HCEC 1CT (cell line): ENCODE data around the gene SHISA5.

ENCODE experiments used
- DNase-seq: peaks from one replicate; pipeline ENCODE4 v3.0.0-alpha.2; 2017

The SHISA5 gene

GRCh38 chr3:48429317-48429959 lies 74.5 kb downstream of the SHISA5 start:
- DNase-seq = peak; percentile 9

GRCh38 chr3:48428572-48429316 lies 75.2 kb downstream of the SHISA5 start:
- no peak for DNase-seq

- no peak for DNase-seq
These were observed 75.8 kb downstream of the SHISA5 start for GRCh38 chr3:48428088-48428571.

GRCh38 chr3:48427630-48427962 lies 76.4 kb downstream of the SHISA5 start:
- DNase-seq = no peak

- DNase-seq = no peak
These were observed 76.9 kb downstream of the SHISA5 start for GRCh38 chr3:48426944-48427629.

- no peak for DNase-seq
These were observed 77.5 kb downstream of the SHISA5 start for GRCh38 chr3:48426401-48426909.

- no peak for DNase-seq
These were observed 78.6 kb downstream of the SHISA5 start for GRCh38 chr3:48425281-48425812.

- no peak for DNase-seq
These were observed 79.9 kb downstream of the SHISA5 start for GRCh38 chr3:48423883-48424695.

- DNase-seq = no peak
These were observed 80.6 kb downstream of the SHISA5 start for GRCh38 chr3:48423241-48423882.

- no peak for DNase-seq
These were observed 81.3 kb downstream of the SHISA5 start for GRCh38 chr3:48422681-48423080.

GRCh38 chr3:48422272-48422671 lies 81.7 kb downstream of the SHISA5 start:
- DNase-seq = no peak

GRCh38 chr3:48420561-48420960 lies 83.4 kb downstream of the SHISA5 start:
- no peak for DNase-seq

GRCh38 chr3:48419597-48419996 lies 84.4 kb downstream of the SHISA5 start:
- DNase-seq = no peak

- DNase-seq = no peak
These were observed 84.8 kb downstream of the SHISA5 start for GRCh38 chr3:48419149-48419548.

GRCh38 chr3:48418651-48419050 lies 85.3 kb downstream of the SHISA5 start:
- DNase-seq = no peak

GRCh38 chr3:48418140-48418539 lies 85.8 kb downstream of the SHISA5 start:
- no peak for DNase-seq
